Mucosa of descending colon (tissue), 3 donors: ENCODE results near the gene SOCS1. TPM values are rescaled to one million over a fixed set of nuclear protein-coding genes. Genes with fewer than 3 reads are reported as not detected.
"Not testable (repeated sequence)": the region's sequence is repeated elsewhere in the genome, so short reads cannot be mapped to it uniquely, and the experiment has no call there.

ENCODE experiments used
- ATAC-seq: fragments of 200-7000 bp; cut with Tn5 transposase; one replicate; pipeline ENCODE4 v1.9.1; 2020; ENCODE audit warnings: mild to moderate bottlenecking, moderate library complexity
- DNase-seq, 3 donors: peaks; one replicate each; pipeline ENCODE4 v3.0.0-alpha.2; 2020
- H3K36me3 ChIP-seq: fragments of 200-600 bp; one replicate; pipeline ENCODE4 v1.8.0; 2021; ENCODE audit warnings: low read depth, mild to moderate bottlenecking
- H3K4me1 ChIP-seq: fragments of 200-600 bp; one replicate; pipeline ENCODE4 v1.8.0; 2021; ENCODE audit warnings: low read depth, mild to moderate bottlenecking
- H3K4me3 ChIP-seq: fragments of 200-600 bp; one replicate; pipeline ENCODE4 v1.8.0; 2021; ENCODE audit warnings: mild to moderate bottlenecking
- H3K9me3 ChIP-seq: fragments of 200-600 bp; one replicate; pipeline ENCODE4 v1.8.0; 2021; ENCODE audit warnings: mild to moderate bottlenecking
- intact Hi-C, 2 donors: fragments of 100-400 bp; cut with DNase I in 1 of 2; cut with micrococcal nuclease in 1 of 2; formaldehyde crosslinking; loops; one replicate each; pipeline versions ENCODE4 v1.11.0 to v1.11.1; 2022; cut with DNase I, micrococcal nuclease
- total RNA-seq, 3 donors: library from RNA; stranded (reverse); fragmentation: NEBNext Ultra II Directional in 2 of 3; extraction: Animal tissue kit (Norgen Biotek cat#: 25700) in 2 of 3; gene quantifications; one replicate each; pipeline versions ENCODE4 v1.2.1 to v1.2.4, GENCODE V29; 2021 to 2023
- TF ChIP-seq, protein P1 (sequence below): fragments of 200-600 bp; IDR thresholded peaks from one replicate; pipeline ENCODE4 v1.8.0; 2022; ENCODE audit warnings: antibody characterized with exemption, mild to moderate bottlenecking
- donor health status: DM: no; HTN: no; CAD: no; lungs with moderate emphysema.
- donor health status: DM: no; HTN: no; CAD: no.
- donor health status: DM: no; HTN: yes; CAD: no.

The SOCS1 gene
- total RNA-seq, 3 donors from 2014 or later = 4.0 to 6.5 (median 4.1) TPM

DNA sequence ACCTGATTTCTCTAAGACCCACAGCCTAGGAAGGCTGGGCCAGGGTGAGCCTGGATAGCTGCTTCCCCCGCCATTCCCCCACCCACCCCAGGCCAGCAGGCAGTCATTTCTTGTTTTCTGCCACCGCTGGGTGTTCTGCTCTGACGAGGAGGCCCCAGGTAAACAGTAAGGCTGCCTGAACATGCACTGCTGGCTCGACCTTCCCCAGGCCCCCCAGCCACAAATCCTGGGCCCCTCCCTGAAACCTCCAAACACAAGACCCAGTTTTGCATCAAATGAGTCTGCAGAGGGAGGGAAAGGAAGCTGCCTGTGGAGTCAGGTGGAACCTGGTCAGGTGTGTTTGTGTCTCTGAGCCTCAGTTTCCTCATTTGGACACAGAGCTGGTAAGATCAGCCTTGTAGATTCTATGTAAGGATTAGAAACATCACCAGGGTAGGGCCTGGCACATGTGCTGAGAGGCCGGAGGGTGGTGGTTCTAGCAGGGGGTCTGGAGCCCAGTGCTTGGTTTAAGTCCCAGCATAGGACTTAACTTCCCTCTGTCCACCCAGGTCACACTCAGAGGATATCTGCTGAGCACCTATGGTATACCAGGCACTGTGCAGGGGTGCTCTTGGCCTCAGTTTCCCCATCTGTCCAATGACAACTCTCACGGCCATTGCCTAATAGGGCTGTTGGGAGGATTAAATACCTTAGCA is 44.0 kb upstream of the SOCS1 start:
- intact Hi-C loops = no loop called here
- TF ChIP-seq, protein P1, sequence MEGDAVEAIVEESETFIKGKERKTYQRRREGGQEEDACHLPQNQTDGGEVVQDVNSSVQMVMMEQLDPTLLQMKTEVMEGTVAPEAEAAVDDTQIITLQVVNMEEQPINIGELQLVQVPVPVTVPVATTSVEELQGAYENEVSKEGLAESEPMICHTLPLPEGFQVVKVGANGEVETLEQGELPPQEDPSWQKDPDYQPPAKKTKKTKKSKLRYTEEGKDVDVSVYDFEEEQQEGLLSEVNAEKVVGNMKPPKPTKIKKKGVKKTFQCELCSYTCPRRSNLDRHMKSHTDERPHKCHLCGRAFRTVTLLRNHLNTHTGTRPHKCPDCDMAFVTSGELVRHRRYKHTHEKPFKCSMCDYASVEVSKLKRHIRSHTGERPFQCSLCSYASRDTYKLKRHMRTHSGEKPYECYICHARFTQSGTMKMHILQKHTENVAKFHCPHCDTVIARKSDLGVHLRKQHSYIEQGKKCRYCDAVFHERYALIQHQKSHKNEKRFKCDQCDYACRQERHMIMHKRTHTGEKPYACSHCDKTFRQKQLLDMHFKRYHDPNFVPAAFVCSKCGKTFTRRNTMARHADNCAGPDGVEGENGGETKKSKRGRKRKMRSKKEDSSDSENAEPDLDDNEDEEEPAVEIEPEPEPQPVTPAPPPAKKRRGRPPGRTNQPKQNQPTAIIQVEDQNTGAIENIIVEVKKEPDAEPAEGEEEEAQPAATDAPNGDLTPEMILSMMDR = no peak
- H3K36me3 ChIP-seq = no peaks in the 10 kb centered on the region
- H3K9me3 ChIP-seq = no peaks in the 10 kb centered on the region
- DNase-seq (no peak), ATAC-seq (no peak)
- peaks cover 12% of the 10 kb centered on the region for H3K4me1 ChIP-seq
- no peak overlapping the region for H3K4me3 ChIP-seq

DNA sequence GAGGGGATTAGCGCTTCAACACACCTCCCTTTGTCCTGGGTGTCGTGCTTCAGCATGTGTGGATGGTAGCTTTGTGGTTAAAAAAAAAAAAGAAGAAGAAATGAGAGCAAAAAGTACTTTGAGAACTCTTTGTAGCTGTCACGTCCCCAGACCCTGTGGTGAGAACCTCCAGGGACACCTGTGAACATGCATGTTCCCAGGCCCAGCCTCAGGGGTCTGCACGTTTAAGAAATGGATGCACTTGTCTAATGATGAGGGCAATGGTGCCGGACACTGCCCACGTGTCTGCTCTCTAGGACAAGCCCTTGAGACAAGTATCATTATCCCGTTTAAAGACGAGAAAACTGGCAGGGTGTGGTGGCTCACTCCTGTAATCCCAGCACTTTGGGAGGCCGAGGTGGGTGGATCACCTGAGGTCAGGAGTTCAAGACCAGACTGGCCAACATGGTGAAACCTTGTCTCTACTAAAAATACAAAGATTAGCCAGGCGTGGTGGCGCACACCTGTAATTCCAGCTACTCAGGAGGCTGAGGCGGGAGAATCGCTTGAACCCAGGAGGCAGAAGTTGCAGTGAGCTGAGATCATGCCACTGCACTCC is 43.0 kb upstream of the SOCS1 start:
- ATAC-seq, H3K4me3 ChIP-seq, H3K9me3 ChIP-seq, DNase-seq, H3K36me3 ChIP-seq, intact Hi-C loops: not testable (repeated sequence)
- peaks cover 12% of the 10 kb centered on the region for H3K4me1 ChIP-seq

DNA sequence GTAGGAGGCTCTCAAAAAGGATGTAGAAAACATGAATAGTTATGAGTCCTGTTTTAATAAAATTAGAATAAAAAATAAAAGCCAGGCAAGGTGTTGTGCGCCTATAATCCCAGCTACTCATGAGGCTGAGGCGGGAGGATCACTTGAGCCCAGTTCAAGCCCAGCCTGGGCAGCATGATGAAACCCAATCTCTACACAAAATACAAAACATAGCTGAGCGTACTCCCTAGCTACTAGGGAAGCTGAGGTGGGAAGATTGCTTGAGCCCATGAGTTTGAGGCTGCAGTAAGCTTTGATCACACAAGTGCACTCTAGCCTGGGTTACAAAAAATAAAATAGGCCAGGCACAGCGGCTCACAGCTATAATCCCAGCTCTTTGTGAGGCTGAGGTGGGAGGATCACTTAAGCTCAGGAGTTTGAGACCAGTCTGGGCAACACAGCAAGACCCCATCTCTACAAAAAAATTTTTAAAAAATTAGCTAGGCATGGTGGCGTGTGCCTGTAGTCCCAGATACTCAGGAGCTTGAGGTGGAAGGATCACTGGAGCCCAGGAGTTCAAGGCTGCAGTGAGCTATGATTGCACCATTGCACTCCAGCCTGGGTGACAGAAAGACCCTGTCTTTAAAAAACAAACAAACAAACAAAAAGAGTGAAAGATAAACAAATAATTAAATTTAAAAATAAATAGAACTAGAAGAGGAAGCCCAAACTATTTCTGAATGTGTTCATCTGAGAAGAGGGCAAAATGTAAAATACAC is 42.3 kb upstream of the SOCS1 start:
- intact Hi-C loops = no loop called here
- no peaks in the 10 kb centered on the region for H3K9me3 ChIP-seq
- H3K36me3 ChIP-seq = no peaks in the 10 kb centered on the region
- H3K4me1 ChIP-seq = peaks cover 12% of the 10 kb centered on the region
- no peak for DNase-seq
- TF ChIP-seq, protein P1 = no peak
- no peak for ATAC-seq
- H3K4me3 ChIP-seq = no peak overlapping the region

DNA sequence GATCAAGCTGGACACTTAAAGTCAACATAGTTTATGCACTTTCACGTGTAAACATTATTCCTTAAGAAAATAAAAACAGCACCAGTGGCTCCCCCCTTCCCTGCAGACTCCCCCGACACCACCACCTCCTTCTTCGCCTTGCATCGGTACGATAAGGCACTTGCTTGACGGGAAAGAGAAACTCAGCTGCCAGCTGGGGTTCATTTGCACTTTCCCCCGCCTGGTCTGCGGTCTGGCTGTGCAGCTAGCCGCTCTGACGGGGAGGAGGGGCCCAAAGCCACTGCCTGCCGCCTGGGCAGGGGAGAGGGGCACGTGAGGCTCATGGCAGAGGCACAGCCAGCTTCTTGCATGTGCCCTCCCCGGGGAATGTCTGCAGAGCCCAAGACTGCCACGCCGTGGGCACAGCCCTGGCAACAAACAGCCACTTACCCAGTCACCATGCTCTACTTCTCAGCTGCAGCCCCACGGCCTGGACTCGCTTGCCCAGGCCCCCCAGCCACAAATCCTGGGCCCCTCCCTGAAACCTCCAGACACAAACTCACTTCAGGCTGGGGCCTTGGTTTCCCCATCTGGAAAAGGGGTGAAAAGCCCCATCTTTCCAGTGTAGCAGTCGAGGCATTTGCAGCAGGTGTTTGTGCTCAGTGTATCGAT is 41.6 kb upstream of the SOCS1 start:
- TF ChIP-seq, protein P1 = no peak
- ATAC-seq = peak; percentile 90

DNA sequence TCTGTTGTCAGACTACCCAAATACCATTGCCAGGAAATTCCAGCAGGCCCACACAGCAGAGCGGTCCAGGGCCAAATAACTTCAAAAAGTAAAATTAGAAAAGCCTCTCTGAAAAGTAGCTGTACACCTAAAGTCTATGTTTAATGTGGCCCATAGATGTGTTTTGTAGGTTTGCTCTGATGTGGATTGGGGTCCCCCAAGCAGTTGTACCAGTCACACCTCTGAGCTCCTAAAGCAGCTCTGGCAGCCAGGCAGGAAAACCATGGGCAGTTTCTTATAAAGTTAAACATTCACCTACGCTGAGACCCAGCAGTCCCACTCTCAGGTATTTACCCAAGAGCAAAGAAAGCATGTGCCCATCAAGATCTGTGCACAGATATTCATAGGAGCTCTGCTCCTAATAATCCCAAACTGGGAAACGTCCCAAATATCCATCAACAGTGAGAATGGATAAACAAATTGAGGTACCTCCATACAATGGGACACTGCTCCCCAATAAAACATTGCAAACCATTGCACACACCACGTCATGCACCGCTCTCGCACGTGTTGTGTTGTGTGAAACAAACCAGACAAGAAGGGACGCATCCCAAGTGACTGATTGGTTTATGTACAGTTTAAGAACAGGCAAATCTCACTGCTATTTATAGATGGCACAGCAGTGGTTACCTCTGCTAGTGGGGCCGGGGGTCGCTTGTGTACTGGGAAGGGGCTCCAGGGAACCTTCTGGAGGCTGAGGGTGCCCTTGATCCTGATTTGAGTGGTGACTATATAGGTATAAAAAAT is 40.9 kb upstream of the SOCS1 start:
- ATAC-seq (peak; percentile 31), DNase-seq (no peak)
- Histone ChIP-seq H3K36me3 (no peaks in the 10 kb centered on the region), H3K4me1 (peaks cover 12% of the 10 kb centered on the region), H3K9me3 (no peaks in the 10 kb centered on the region), H3K4me3 (no peak overlapping the region)
- TF ChIP-seq, protein P1 = no peak
- intact Hi-C loops = no loop called here

More for the DNA sequence above, 41.6 kb upstream of the SOCS1 start:
- H3K36me3 ChIP-seq = no peaks in the 10 kb centered on the region
- no peak overlapping the region for H3K4me3 ChIP-seq
- peaks cover 12% of the 10 kb centered on the region for H3K4me1 ChIP-seq
- intact Hi-C loops = no loop called here
- DNase-seq = peak; percentile 60 to 89 (median 75)
- no peaks in the 10 kb centered on the region for H3K9me3 ChIP-seq
